HG03159 (cell line): Measurements from ENCODE around the gene COL4A5.
"Not testable (repeated sequence)": the region's sequence is repeated elsewhere in the genome, so short reads cannot be mapped to it uniquely, and the experiment has no call there.

ENCODE experiments used
- ATAC-seq: cut with Tn5 transposase; IDR thresholded peaks from one replicate; pipeline ENCODE4 v1.9.1; 2021; ENCODE audit warnings: mild to moderate bottlenecking, moderate library complexity; ENCODE audit not compliant: unreplicated experiment

COL4A5 gene

GRCh38 chrX:108453841-108454240 lies 14.2 kb downstream of the COL4A5 start:
- ATAC-seq, result no peak

- no peak for ATAC-seq
Observed at GRCh38 chrX:108456971-108457477, 17.4 kb downstream of the COL4A5 start.

- no peak for ATAC-seq
Observed at GRCh38 chrX:108464604-108465003, 25.0 kb downstream of the COL4A5 start.

GRCh38 chrX:108468486-108468885 lies 28.8 kb downstream of the COL4A5 start:
- ATAC-seq, result no peak

GRCh38 chrX:108473979-108474378 lies 34.3 kb downstream of the COL4A5 start:
- ATAC-seq, result no peak

GRCh38 chrX:108481528-108481927 lies 41.9 kb downstream of the COL4A5 start:
- ATAC-seq, result not testable (repeated sequence)

- no peak for ATAC-seq
Observed at GRCh38 chrX:108484251-108484650, 44.6 kb downstream of the COL4A5 start.

- ATAC-seq, result no peak
Observed at GRCh38 chrX:108485960-108486359, 46.3 kb downstream of the COL4A5 start.

GRCh38 chrX:108494406-108495090 lies 54.9 kb downstream of the COL4A5 start:
- no peak for ATAC-seq

GRCh38 chrX:108511721-108512120 lies 72.1 kb downstream of the COL4A5 start:
- ATAC-seq, result no peak

GRCh38 chrX:108516184-108516583 lies 76.5 kb downstream of the COL4A5 start:
- ATAC-seq, result no peak

GRCh38 chrX:108527724-108528123 lies 88.1 kb downstream of the COL4A5 start:
- no peak for ATAC-seq

GRCh38 chrX:108537005-108537404 lies 97.4 kb downstream of the COL4A5 start:
- ATAC-seq, result peak; percentile 94

GRCh38 chrX:108541286-108541685 lies 101.6 kb downstream of the COL4A5 start:
- no peak for ATAC-seq

GRCh38 chrX:108557580-108557979 lies 117.9 kb downstream of the COL4A5 start:
- ATAC-seq, result no peak

GRCh38 chrX:108558217-108558616 lies 118.6 kb downstream of the COL4A5 start:
- ATAC-seq, result no peak

GRCh38 chrX:108573136-108573535 lies 133.5 kb downstream of the COL4A5 start:
- ATAC-seq, result no peak

GRCh38 chrX:108582151-108582550 lies 142.5 kb downstream of the COL4A5 start:
- no peak for ATAC-seq

- ATAC-seq, result peak; percentile 52
Observed at GRCh38 chrX:108584617-108585211, 145.1 kb downstream of the COL4A5 start.

- ATAC-seq, result no peak
Observed at GRCh38 chrX:108590496-108590895, 150.9 kb downstream of the COL4A5 start.

- ATAC-seq, result no peak
Observed at GRCh38 chrX:108601276-108601675, 161.6 kb downstream of the COL4A5 start.

- ATAC-seq, result no peak
Observed at GRCh38 chrX:108610141-108610540, 170.5 kb downstream of the COL4A5 start.
